GM23338 (cell line): ENCODE measurements around the gene ZYG11B.

Experiments
- CREB1 ChIP-seq: fragments of 250-450 bp; sonication (Bioruptor Pico); IDR thresholded peaks from 2 replicates; pipeline ENCODE4 v1.5.0; 2020; ENCODE audit warnings: low read depth, mild to moderate bottlenecking, moderate library complexity
- EZH2 ChIP-seq: fragments of 200-600 bp; sonication (generic); IDR thresholded peaks from one replicate; pipeline ENCODE4 v1.8.0; 2017; ENCODE audit warnings: antibody characterized with exemption, mild to moderate bottlenecking, low read depth; ENCODE audit not compliant: unreplicated experiment
- EZH2phosphoT487 ChIP-seq: fragments of 200-600 bp; sonication (generic); IDR thresholded peaks from one replicate; pipeline ENCODE4 v1.8.1; 2018; ENCODE audit warnings: antibody characterized with exemption; ENCODE audit not compliant: unreplicated experiment
- JUNB ChIP-seq: IDR thresholded peaks from one replicate; pipeline ENCODE4 v1.6.1; 2016; ENCODE audit warnings: antibody characterized with exemption; ENCODE audit not compliant: unreplicated experiment
- POLR2AphosphoS5 ChIP-seq: IDR thresholded peaks from 2 replicates; pipeline ENCODE4 v1.6.1; 2016; ENCODE audit warnings: antibody characterized with exemption, low read depth
- STAT1 ChIP-seq: IDR thresholded peaks from one replicate; pipeline ENCODE4 v1.6.1; 2016; ENCODE audit warnings: antibody characterized with exemption; ENCODE audit not compliant: unreplicated experiment
- ZNF114 ChIP-seq: fragments of 250-450 bp; sonication (Bioruptor Pico); IDR thresholded peaks from 2 replicates; pipeline ENCODE4 v1.5.0; 2020; ENCODE audit warnings: mild to moderate bottlenecking, moderate library complexity
- TF ChIP-seq, protein P1 (sequence below), 2 experiments: fragments of 200-600 bp in 1 of 2; sonication (generic) in 1 of 2; conservative IDR thresholded peaks; 2 replicates each; pipeline versions ENCODE4 v1.5.1 to v1.6.1; 2016 to 2017; ENCODE audit warnings: antibody characterized with exemption in 2 of 2, low read depth in 2 of 2, mild to moderate bottlenecking in 2 of 2, moderate library complexity in 1 of 2
- TF ChIP-seq, protein P2 (sequence below): IDR thresholded peaks from 2 replicates; pipeline ENCODE4 v1.6.1; 2016; ENCODE audit warnings: antibody characterized with exemption
- TF ChIP-seq, protein P3 (sequence below): IDR thresholded peaks from one replicate; pipeline ENCODE4 v1.6.1; 2018; ENCODE audit warnings: antibody characterized with exemption; ENCODE audit not compliant: unreplicated experiment

DNA sequence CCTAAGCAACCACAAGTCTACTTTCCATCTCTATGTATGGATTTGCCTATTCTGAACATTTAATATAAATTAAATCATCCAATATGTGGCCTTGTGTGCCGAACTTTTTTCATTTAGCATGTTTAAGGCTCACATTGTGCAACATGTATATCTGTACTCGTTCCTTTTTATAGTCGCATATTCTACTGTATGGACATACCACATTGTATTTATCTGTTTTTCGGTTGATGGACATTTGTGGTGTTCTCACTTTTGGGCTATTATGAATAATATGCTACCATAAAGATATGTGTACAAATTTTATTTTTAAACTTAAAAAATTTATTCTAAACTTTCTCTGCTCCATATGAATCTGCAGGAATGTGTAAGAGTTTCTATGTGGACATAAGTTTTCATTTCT, 129.3 kb downstream of the ZYG11B start:
- TF ChIP-seq POLR2AphosphoS5 (no peak), EZH2 (no peak), EZH2phosphoT487 (no peak), CREB1 (CRISPR knock-in tag) (no peak), JUNB (no peak), ZNF114 (CRISPR knock-in tag) (no peak), STAT1 (no peak)
- TF ChIP-seq, protein P1, sequence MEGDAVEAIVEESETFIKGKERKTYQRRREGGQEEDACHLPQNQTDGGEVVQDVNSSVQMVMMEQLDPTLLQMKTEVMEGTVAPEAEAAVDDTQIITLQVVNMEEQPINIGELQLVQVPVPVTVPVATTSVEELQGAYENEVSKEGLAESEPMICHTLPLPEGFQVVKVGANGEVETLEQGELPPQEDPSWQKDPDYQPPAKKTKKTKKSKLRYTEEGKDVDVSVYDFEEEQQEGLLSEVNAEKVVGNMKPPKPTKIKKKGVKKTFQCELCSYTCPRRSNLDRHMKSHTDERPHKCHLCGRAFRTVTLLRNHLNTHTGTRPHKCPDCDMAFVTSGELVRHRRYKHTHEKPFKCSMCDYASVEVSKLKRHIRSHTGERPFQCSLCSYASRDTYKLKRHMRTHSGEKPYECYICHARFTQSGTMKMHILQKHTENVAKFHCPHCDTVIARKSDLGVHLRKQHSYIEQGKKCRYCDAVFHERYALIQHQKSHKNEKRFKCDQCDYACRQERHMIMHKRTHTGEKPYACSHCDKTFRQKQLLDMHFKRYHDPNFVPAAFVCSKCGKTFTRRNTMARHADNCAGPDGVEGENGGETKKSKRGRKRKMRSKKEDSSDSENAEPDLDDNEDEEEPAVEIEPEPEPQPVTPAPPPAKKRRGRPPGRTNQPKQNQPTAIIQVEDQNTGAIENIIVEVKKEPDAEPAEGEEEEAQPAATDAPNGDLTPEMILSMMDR (conservative IDR thresholded peaks at IDR 0.05; ENCODE audit: low read depth in 2 of 2), result no peak
- TF ChIP-seq, protein P2, sequence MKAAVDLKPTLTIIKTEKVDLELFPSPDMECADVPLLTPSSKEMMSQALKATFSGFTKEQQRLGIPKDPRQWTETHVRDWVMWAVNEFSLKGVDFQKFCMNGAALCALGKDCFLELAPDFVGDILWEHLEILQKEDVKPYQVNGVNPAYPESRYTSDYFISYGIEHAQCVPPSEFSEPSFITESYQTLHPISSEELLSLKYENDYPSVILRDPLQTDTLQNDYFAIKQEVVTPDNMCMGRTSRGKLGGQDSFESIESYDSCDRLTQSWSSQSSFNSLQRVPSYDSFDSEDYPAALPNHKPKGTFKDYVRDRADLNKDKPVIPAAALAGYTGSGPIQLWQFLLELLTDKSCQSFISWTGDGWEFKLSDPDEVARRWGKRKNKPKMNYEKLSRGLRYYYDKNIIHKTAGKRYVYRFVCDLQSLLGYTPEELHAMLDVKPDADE, result no peak
- TF ChIP-seq, protein P3, sequence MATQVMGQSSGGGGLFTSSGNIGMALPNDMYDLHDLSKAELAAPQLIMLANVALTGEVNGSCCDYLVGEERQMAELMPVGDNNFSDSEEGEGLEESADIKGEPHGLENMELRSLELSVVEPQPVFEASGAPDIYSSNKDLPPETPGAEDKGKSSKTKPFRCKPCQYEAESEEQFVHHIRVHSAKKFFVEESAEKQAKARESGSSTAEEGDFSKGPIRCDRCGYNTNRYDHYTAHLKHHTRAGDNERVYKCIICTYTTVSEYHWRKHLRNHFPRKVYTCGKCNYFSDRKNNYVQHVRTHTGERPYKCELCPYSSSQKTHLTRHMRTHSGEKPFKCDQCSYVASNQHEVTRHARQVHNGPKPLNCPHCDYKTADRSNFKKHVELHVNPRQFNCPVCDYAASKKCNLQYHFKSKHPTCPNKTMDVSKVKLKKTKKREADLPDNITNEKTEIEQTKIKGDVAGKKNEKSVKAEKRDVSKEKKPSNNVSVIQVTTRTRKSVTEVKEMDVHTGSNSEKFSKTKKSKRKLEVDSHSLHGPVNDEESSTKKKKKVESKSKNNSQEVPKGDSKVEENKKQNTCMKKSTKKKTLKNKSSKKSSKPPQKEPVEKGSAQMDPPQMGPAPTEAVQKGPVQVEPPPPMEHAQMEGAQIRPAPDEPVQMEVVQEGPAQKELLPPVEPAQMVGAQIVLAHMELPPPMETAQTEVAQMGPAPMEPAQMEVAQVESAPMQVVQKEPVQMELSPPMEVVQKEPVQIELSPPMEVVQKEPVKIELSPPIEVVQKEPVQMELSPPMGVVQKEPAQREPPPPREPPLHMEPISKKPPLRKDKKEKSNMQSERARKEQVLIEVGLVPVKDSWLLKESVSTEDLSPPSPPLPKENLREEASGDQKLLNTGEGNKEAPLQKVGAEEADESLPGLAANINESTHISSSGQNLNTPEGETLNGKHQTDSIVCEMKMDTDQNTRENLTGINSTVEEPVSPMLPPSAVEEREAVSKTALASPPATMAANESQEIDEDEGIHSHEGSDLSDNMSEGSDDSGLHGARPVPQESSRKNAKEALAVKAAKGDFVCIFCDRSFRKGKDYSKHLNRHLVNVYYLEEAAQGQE, result no peak
